KOPT-K1 (cell line): ENCODE measurements around the gene TMEM158.

Experiments used
- H3K27ac ChIP-seq: fragments of 200-600 bp; sonication (generic); 2 replicates; pipeline ENCODE4 v1.5.1; 2016; ENCODE audit warnings: antibody characterized with exemption, mild to moderate bottlenecking, low read depth, low read length; ENCODE audit not compliant: poor library complexity, severe bottlenecking
- H3K36me3 ChIP-seq: fragments of 200-600 bp; sonication (generic); 2 replicates; pipeline ENCODE4 v1.5.1; 2017; ENCODE audit warnings: antibody characterized with exemption, mild to moderate bottlenecking, low read length, moderate library complexity; ENCODE audit not compliant: insufficient read depth
- H3K9me3 ChIP-seq: fragments of 200-600 bp; sonication (generic); 2 replicates; pipeline ENCODE4 v1.5.1; 2017; ENCODE audit warnings: antibody characterized with exemption, low read length, mild to moderate bottlenecking; ENCODE audit not compliant: insufficient read depth, poor library complexity, severe bottlenecking

The TMEM158 gene

DNA sequence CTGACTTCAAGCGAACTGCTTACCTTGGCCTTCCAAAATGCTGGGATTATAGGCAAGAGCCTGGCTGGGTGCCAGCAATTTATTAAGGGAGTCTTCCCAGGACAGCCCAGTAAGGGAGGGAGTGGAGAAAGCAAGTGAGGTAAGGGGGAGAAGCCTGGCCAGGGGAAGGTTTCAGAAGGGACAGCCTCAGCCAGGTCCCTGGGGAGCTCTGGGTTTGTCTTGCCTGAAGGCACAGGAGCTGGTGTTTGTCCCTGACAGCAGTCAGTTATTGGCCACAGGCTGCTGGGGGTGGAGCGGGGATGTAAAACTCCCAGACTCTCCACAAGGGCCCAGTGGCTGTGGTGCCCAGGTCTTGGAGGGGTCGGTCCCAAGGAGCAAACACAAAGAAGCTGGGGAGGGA, 46.9 kb downstream of the TMEM158 start:
- no peak overlapping the region for H3K27ac ChIP-seq
- no peaks in the 10 kb centered on the region for H3K9me3 ChIP-seq
- H3K36me3 ChIP-seq = no peaks in the 10 kb centered on the region

DNA sequence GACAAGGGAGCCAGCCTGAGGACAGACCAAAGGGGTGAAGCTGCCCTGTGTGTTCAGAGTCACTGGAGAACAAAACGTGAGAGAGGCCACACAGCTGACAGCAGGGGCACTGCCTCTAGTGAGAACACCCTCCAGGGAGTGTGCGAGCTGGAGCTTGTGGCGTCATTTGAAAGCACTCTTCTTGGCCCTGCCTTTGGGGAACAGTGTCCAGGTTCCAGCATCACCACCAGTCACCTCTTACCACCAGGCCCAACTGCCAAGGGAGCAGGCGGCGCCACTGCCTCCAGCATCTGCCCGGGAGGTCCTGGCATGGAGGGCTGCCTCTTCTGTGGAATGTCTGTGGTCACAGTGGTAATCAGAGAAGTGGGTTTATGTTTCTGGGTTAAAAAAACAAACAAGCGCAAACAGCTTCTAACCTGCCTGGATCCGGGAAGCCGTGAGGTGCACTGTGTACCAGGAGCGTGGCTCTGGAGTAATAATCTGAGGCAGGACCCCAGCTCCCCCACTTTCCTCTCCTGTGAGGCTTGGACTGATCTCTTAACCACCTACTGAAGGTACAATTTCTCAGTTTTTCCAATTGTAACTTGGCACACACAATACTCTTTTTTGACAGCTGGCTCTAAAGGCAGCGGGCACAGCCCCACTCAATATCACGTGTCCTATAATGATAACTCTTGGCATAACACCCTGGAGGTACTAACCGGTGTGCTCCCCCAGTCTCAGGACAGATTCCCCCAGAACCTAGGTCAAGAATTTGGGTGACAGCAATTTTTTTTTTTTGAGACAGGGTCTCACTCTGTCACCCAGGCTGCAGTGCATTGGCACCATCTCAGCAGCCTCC, 47.7 kb downstream of the TMEM158 start:
- Histone ChIP-seq H3K36me3 (no peaks in the 10 kb centered on the region), H3K27ac (no peak overlapping the region)

DNA sequence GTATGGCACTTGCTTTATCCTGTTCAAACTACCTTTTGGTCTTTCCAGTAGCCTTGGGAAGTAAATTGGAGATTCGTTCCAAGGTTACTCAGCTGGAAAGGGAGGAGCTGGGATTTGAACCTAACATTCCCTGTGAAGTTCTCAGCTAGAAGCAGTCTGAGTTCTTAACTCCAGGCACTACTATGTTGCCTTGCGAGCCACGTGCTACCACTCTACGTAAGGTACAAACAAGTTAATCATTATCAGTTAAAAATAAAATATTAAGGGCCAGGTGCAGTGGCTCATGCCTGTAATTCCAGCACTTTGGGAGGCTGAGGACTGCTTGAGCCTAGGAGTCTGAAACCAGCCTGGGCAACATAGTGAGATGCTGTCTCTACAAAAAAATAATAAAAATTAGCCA, 49.2 kb downstream of the TMEM158 start:
- Histone ChIP-seq H3K9me3 (no peaks in the 10 kb centered on the region), H3K27ac (no peak overlapping the region), H3K36me3 (no peaks in the 10 kb centered on the region)

More for the DNA sequence above, 47.7 kb downstream of the TMEM158 start:
- no peaks in the 10 kb centered on the region for H3K9me3 ChIP-seq
